ENCODE measurements around the gene TNPO2.
"Not testable (repeated sequence)": the region's sequence is repeated elsewhere in the genome, so short reads cannot be mapped to it uniquely, and the experiment has no call there.

The TNPO2 gene

GRCh38 chr19:12736995-12737834 lies 13.5 kb upstream of the TNPO2 start, which contains the start of gene GET3:
GET3 (plus strand) TSS chr19:12737497; CDS start chr19:12737506, 9 bp downstream.
- DNase-seq (ENCODE audit: low read depth) = peak; percentile 98

GRCh38 chr19:12733369-12734214 lies 9.9 kb upstream of the TNPO2 start:
- DNase-seq (ENCODE audit: low read depth) = no peak

GRCh38 chr19:12731337-12731736 lies 7.6 kb upstream of the TNPO2 start:
- no peak for DNase-seq (ENCODE audit: low read depth)

- no peak for DNase-seq (ENCODE audit: low read depth)
These were observed 6.3 kb upstream of the TNPO2 start for GRCh38 chr19:12730064-12730463.

- DNase-seq (ENCODE audit: low read depth) = no peak
These were observed 4.2 kb upstream of the TNPO2 start for GRCh38 chr19:12727745-12728433.

GRCh38 chr19:12726988-12727316 lies 3.2 kb upstream of the TNPO2 start:
- DNase-seq (ENCODE audit: low read depth) = no peak

- not testable (repeated sequence) for DNase-seq (ENCODE audit: low read depth)
These were observed 1.9 kb upstream of the TNPO2 start for GRCh38 chr19:12725612-12726011.

GRCh38 chr19:12723381-12723640 lies 421 bp downstream of the TNPO2 start:
- no peak for DNase-seq (ENCODE audit: low read depth)

GRCh38 chr19:12722566-12723380 lies 959 bp downstream of the TNPO2 start:
- peak; percentile 95 for DNase-seq (ENCODE audit: low read depth)

- no peak for DNase-seq (ENCODE audit: low read depth)
These were observed 1.8 kb downstream of the TNPO2 start for GRCh38 chr19:12721656-12722565.

GRCh38 chr19:12720851-12721655 lies 2.7 kb downstream of the TNPO2 start:
- DNase-seq (ENCODE audit: low read depth) = no peak

- no peak for DNase-seq (ENCODE audit: low read depth)
These were observed 3.4 kb downstream of the TNPO2 start for GRCh38 chr19:12720296-12720695.

- no peak for DNase-seq (ENCODE audit: low read depth)
These were observed 7.8 kb downstream of the TNPO2 start for GRCh38 chr19:12715929-12716328.

- no peak for DNase-seq (ENCODE audit: low read depth)
These were observed 8.6 kb downstream of the TNPO2 start for GRCh38 chr19:12715102-12715501.

GRCh38 chr19:12713304-12713703 lies 10.4 kb downstream of the TNPO2 start:
- not testable (repeated sequence) for DNase-seq (ENCODE audit: low read depth)

GRCh38 chr19:12712077-12712476 lies 11.7 kb downstream of the TNPO2 start:
- DNase-seq (ENCODE audit: low read depth) = not testable (repeated sequence)

- no peak for DNase-seq (ENCODE audit: low read depth)
These were observed 12.5 kb downstream of the TNPO2 start for GRCh38 chr19:12711187-12711586.

- DNase-seq (ENCODE audit: low read depth) = no peak
These were observed 15.1 kb downstream of the TNPO2 start for GRCh38 chr19:12708641-12709040.

GRCh38 chr19:12706332-12706718 lies 17.4 kb downstream of the TNPO2 start:
- no peak for DNase-seq (ENCODE audit: low read depth)
